Nephron (organoid): ENCODE data around the gene CDKN1A.
"Not testable (repeated sequence)": the region's sequence is repeated elsewhere in the genome, so short reads cannot be mapped to it uniquely, and the experiment has no call there.

Source experiments
- H3K27ac Mint-ChIP-seq, 3 experiments: 2 replicates each; pipeline ENCODE4 v1.8.0; 2020; ENCODE audit warnings: mixed read lengths in 3 of 3, mild to moderate bottlenecking in 2 of 3, moderate library complexity in 1 of 3
- H3K27me3 Mint-ChIP-seq: 2 replicates; pipeline ENCODE4 v1.8.0; 2021; ENCODE audit warnings: low read depth, mild to moderate bottlenecking, moderate library complexity, mixed read lengths
- H3K36me3 Mint-ChIP-seq: 2 replicates; pipeline ENCODE4 v1.8.0; 2020; ENCODE audit warnings: low read depth, mixed read lengths
- H3K4me1 Mint-ChIP-seq: 2 replicates; pipeline ENCODE4 v1.8.0; 2020; ENCODE audit warnings: mixed read lengths
- H3K4me3 Mint-ChIP-seq, 3 experiments: 2 replicates each; pipeline ENCODE4 v1.8.0; 2020; ENCODE audit warnings: mild to moderate bottlenecking in 3 of 3, mixed read lengths in 3 of 3, moderate library complexity in 2 of 3
- H3K9me3 Mint-ChIP-seq: 2 replicates; pipeline ENCODE4 v1.8.0; 2020; ENCODE audit warnings: mixed read lengths
- CTCF ChIP-seq, 3 experiments: fragments of 200-600 bp; sonication (generic); IDR thresholded peaks; one replicate each; pipeline ENCODE4 v1.5.0; 2021; ENCODE audit warnings: antibody characterized with exemption in 3 of 3; ENCODE audit not compliant: unreplicated experiment in 3 of 3

CDKN1A gene

DNA sequence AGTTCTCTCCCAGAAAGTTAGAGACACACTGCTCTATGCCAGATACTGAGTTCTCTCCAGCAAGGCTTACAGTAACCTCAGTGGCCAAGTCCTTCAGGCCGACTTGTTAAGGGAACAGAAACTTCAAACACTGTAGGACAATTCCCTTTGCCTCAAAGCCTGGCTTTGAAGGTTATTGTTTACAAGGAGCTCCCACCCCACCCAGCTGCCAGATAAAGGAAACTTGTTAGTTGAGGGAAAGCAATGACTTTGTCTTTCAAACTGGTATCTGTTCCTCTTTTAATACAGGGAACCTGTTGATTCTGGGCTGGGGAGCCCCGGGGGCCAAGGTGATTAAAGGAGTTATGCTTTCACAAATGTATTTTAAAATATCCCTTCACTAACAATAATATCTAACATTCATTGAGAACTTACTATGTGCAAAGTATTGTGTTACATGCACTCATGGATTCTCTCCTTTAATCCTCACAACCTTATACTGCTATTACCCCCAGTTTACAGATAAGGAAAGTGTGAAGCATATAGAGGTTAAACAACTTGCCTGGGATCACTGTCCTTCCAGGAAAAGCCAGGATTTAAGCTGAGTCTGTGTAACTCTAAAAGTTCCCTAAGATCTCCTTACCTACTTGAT, 27.6 kb upstream of the CDKN1A start:
- Mint-ChIP-seq H3K9me3 (no peaks in the 10 kb centered on the region), H3K27me3 (peaks cover 21% of the 10 kb centered on the region), H3K36me3 (no peaks in the 10 kb centered on the region), H3K27ac (peak overlapping the region in 1 of 3 experiments; percentile 8), H3K4me3 (no peak overlapping the region), H3K4me1 (peaks cover 17% of the 10 kb centered on the region)
- no peak for TF ChIP-seq CTCF (IDR thresholded peaks at IDR 0.05; ENCODE audit: unreplicated experiment in 3 of 3)

DNA sequence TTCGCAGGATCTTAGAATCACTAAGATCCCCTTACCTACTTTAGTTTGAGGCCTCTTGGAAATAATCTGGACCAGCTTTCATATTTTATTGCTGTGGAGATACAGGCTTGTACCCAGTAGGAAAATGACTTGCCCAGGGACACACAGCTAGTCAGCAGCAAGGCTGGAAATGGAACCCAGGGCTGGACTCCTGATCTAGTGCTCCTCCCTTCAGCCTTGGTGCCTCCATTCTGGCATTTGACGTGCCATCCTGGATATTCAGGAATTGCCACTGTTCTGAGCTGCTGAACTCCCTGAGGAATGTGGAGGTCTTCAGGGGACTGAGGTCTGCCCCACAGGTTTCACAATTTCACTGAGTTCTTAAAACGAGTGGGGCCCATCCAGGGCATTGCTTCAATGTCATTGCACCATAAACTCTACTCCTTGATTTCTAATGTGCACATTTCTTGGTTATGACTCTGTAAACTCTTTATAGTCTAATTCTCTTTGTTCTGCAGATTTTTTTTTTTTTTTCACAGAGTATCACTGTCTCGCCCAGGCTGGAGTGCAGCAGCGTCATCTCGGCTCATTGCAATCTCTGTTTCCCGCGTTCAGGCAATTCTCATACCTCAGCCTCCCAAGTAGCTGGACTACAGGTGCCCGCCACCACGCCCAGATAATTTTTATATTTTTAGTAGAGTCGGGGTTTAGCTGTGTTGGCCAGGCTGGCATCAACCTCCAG, 26.7 kb upstream of the CDKN1A start:
- peaks cover 17% of the 10 kb centered on the region for H3K4me1 Mint-ChIP-seq
- H3K4me3 Mint-ChIP-seq: no peak overlapping the region
- no peak overlapping the region for H3K27ac Mint-ChIP-seq
- no peak for TF ChIP-seq CTCF (IDR thresholded peaks at IDR 0.05; ENCODE audit: unreplicated experiment in 3 of 3)
- H3K36me3 Mint-ChIP-seq: no peaks in the 10 kb centered on the region
- peaks cover 18% of the 10 kb centered on the region for H3K27me3 Mint-ChIP-seq
- H3K9me3 Mint-ChIP-seq: no peaks in the 10 kb centered on the region

DNA sequence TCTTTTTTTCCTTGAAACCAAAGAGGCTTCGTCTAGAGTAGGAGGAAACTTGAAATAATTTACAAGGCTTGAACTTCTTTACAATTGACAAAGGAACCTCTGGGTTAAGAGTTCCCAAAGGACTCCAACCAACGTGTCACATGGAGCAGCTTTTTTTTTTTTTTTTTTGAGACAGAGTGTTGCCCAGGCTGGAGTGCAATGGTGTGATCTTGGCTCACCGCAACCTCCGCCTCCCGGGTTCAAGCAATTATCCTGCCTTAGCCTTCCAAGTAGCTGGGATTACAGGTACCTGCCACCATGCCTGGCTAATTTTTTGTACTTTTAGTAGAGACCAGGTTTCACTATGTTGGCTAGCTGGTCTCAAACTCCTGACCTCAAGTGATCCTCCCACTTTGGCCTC, 24.0 kb upstream of the CDKN1A start:
- not testable (repeated sequence) for H3K4me3 Mint-ChIP-seq, H3K9me3 Mint-ChIP-seq, H3K27ac Mint-ChIP-seq, H3K36me3 Mint-ChIP-seq
- Mint-ChIP-seq H3K4me1 (peaks cover 25% of the 10 kb centered on the region), H3K27me3 (peaks cover 14% of the 10 kb centered on the region)

GRCh38 chr6:36655085-36655724, 23.3 kb upstream of the CDKN1A start:
- Mint-ChIP-seq H3K27me3 (peaks cover 11% of the 10 kb centered on the region), H3K27ac (peak overlapping the region in 2 of 3 experiments; percentile 0 to 8), H3K4me1 (peaks cover 25% of the 10 kb centered on the region), H3K9me3 (no peaks in the 10 kb centered on the region), H3K4me3 (peak overlapping the region in 1 of 3 experiments; percentile 2), H3K36me3 (no peaks in the 10 kb centered on the region)
- TF ChIP-seq CTCF (IDR thresholded peaks at IDR 0.05; ENCODE audit: unreplicated experiment in 3 of 3): no peak

GRCh38 chr6:36656441-36656840, 22.1 kb upstream of the CDKN1A start:
- Mint-ChIP-seq H3K27ac (no peak overlapping the region), H3K4me3 (no peak overlapping the region), H3K9me3 (no peaks in the 10 kb centered on the region), H3K4me1 (peaks cover 25% of the 10 kb centered on the region), H3K36me3 (no peaks in the 10 kb centered on the region), H3K27me3 (peaks cover 11% of the 10 kb centered on the region)
- TF ChIP-seq CTCF (IDR thresholded peaks at IDR 0.05; ENCODE audit: unreplicated experiment in 3 of 3): no peak

GRCh38 chr6:36657271-36657670, 21.2 kb upstream of the CDKN1A start:
- peaks cover 7% of the 10 kb centered on the region for H3K27me3 Mint-ChIP-seq
- H3K9me3 Mint-ChIP-seq: no peaks in the 10 kb centered on the region
- no peak overlapping the region for H3K27ac Mint-ChIP-seq
- peak in 1 of 3 experiments; percentile 20 for TF ChIP-seq CTCF (IDR thresholded peaks at IDR 0.05; ENCODE audit: unreplicated experiment in 3 of 3)
- H3K4me3 Mint-ChIP-seq: no peak overlapping the region
- peaks cover 25% of the 10 kb centered on the region for H3K4me1 Mint-ChIP-seq
- H3K36me3 Mint-ChIP-seq: no peaks in the 10 kb centered on the region
